GM21526 (cell line): ENCODE results near the gene MCRS1.
A peak's percentile ranks its signal among the peaks of the same experiment; 100 is the strongest.
"Not testable (repeated sequence)": the region's sequence is repeated elsewhere in the genome, so short reads cannot be mapped to it uniquely, and the experiment has no call there.

ENCODE experiments used
- ATAC-seq: cut with Tn5 transposase; IDR thresholded peaks from one replicate; pipeline ENCODE4 v1.9.1; 2021; ENCODE audit warnings: moderate library complexity; ENCODE audit not compliant: unreplicated experiment, low FRiP score

The MCRS1 gene, protein sequence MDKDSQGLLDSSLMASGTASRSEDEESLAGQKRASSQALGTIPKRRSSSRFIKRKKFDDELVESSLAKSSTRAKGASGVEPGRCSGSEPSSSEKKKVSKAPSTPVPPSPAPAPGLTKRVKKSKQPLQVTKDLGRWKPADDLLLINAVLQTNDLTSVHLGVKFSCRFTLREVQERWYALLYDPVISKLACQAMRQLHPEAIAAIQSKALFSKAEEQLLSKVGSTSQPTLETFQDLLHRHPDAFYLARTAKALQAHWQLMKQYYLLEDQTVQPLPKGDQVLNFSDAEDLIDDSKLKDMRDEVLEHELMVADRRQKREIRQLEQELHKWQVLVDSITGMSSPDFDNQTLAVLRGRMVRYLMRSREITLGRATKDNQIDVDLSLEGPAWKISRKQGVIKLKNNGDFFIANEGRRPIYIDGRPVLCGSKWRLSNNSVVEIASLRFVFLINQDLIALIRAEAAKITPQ

GRCh38 chr12:49567611-49568441, at the start of gene MCRS1:
MCRS1 (minus strand) TSS chr12:49568142; CDS start chr12:49566731, 1,411 bp downstream.
- peak; percentile 65 for ATAC-seq

- ATAC-seq = no peak
Measured at GRCh38 chr12:49616533-49617219, 48.7 kb upstream of the MCRS1 start.

DNA sequence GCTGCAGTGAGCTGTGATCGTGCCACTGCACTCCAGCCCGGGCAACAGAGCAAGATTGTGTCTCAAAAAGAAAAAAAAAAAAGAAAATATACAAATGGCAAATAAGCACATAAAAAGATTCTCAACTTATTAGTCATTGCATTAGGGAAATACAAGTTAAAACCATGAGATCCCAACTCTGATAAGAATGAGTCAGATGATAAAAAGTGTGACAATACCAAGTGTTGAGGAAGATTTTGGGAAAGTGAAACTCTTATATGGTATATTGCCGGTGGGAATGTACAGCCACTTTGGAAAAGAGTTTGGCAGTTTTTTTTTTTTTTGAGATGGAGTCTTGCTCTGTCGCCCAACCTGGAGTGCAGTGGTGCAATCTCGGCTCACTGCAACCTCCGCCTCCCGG, 47.8 kb upstream of the MCRS1 start:
- no peak for ATAC-seq

- no peak for ATAC-seq
Measured at GRCh38 chr12:49612210-49612609, 44.3 kb upstream of the MCRS1 start.

DNA sequence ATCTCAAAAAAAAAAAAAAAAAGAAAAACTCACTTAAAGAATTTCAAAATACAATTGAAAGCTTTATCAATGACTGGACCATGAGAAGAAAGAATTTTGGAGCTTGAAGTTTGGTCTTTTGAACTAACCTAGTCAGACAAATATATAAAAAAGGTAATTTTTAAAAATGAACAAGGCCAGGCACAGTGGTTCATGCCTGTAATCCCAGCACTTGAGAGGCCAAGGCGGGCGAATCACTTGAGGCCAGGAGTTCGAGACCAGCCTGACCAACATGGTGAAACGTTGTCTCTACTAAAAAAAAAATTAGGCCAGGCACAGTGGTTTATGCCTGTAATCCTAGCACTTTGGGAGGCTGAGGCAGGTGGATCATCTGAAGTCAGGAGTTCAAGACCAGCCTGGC, 42.8 kb upstream of the MCRS1 start:
- ATAC-seq = not testable (repeated sequence)

GRCh38 chr12:49609875-49610154, 41.9 kb upstream of the MCRS1 start:
- no peak for ATAC-seq

- ATAC-seq = no peak
Measured at GRCh38 chr12:49609059-49609874, 41.3 kb upstream of the MCRS1 start.

DNA sequence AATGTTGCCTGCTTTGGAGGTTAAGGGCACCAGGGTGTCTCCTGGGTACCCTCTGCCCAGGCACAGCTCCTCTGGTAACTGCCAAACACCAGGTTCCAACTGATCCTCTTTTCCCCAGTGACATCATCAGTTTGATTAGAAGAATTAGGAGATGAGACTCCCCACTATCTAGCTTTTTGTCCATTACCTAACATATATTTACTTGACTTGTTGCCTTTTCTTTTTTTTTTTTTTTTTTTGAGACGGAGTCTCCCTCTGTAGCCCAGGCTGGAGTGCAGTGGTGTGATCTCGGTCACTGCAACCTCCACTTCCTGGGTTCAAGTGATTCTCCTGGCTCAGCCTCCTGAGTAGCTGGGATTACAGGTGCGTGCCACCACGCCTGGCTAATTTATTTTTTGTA, 37.6 kb upstream of the MCRS1 start, which contains the start of gene FAM186B:
Gene FAM186B (minus strand): TSS at position 101 of the 400 bp plus-strand sequence. CDS start 162 bp downstream, outside the sequence.
- ATAC-seq = not testable (repeated sequence)

DNA sequence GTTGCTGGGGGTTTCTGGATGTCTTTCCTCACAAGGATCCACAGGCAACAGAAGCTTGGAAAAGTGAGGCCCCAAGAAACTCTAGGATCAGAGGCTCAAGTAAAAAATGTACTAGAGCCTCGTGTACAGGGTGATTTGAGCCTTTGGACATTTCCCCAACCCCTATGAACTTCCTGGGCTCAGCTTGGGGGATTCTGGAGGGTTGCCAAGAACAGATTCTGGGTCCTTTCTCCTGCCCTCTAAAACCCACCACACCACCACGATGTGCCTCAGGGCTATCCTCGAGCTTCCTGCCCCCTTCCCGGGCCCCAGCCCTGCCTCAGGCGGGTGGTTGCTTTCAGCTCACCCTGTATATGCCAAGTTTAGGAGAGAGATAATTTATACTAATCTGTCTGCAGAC, 36.9 kb upstream of the MCRS1 start:
- ATAC-seq = no peak

DNA sequence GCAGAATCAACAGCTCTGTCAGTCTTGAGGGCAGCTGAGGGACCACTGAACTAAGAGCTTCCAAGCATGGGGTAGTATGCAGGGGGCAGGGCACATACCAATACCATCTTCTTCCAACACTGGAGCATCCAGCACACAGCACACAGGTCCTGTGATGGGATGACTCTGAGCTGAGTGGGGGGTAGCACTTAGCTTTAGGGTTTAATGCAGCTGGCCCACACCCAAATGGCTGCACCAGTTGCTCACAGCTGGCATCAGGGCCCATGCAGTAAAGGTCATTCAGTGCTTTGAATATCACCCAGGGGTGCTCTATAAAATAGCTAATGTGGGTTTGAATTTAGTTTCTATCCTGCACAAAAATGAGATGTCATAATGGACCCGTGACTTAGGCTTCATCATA, 35.8 kb upstream of the MCRS1 start:
- no peak for ATAC-seq

- ATAC-seq = no peak
Measured at GRCh38 chr12:49599961-49600360, 32.0 kb upstream of the MCRS1 start.

DNA sequence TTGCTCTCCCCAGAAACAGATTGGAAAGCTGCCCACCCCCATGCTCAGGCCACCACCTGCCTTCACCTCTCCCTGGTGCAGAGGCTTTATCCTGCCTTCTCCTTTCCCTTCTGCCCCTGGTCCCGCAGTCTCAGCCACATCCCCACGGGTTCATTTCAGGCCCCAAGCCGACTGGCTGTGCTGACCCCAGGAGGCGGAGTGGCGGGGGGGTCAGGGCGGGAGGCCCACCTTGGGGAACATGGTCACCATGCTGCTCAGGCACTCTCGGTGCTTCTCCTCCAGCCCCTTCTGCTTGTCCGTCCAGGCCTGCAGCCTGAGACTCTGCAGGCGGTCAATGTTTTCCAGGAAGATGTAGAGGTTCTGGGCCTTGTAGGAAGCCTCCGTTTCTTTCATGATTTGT, 30.6 kb upstream of the MCRS1 start:
- no peak for ATAC-seq

- ATAC-seq = no peak
Measured at GRCh38 chr12:49588721-49589516, 21.0 kb upstream of the MCRS1 start.

- ATAC-seq = no peak
Measured at GRCh38 chr12:49588281-49588680, 20.3 kb upstream of the MCRS1 start.

DNA sequence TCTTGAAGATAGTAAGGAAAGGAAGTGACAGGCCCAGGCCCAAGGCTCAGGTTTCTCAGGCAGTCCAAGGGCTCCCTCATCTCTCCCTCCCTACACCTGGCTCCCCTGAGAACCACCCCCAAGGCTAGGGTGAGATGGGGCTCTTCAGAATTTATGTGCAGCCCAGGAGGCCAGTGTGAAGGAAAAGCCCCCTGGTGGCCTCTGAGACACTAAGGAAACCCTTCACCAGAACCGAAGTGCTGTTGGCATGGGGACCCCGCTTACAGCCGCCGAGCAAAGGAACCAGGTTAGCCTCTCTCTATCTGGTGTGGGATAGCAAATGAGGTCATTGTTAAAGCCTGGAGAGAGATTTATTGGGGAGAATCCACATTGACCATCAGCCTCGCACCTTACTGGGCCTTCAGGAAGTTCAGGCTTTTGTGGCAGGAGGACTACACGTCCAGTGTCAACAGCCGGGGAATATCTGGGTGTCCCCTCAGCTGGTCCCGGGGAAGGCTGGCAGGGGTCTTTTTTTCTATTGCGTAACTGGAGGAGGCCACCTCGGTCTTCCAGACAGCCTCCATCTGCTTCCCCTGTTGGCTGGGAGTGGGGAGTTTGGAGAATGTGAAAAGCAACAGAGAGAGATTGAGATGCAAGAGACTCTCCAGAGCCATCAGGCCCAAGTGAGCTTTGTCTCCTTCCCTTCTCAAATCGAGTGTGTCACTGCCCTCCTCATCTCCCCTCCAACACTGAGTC, 19.4 kb upstream of the MCRS1 start:
- ATAC-seq = no peak

- no peak for ATAC-seq
Measured at GRCh38 chr12:49585477-49586459, 17.8 kb upstream of the MCRS1 start.

DNA sequence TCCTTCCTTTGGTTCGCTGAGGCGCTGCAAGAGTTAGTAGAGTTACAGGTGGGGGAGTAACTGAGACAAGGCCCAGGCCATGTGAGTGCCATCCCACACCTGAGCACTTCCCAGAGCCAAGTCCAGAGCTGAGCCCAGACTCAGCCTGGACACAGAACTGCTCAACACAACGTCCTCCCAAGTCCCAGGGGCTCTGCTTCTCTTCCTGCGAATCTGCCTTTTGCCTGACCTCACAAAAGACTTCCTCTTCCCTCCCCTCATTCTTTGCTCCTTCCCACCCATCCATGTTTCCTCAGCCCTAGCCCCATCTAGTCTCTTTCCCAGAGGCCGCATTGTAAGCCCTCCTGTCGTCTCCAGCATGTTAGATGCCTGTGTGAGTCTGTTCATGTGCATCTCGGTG, 16.6 kb upstream of the MCRS1 start:
- ATAC-seq = no peak
